ENCODE measurements around the gene VPS25.

The VPS25 gene

DNA sequence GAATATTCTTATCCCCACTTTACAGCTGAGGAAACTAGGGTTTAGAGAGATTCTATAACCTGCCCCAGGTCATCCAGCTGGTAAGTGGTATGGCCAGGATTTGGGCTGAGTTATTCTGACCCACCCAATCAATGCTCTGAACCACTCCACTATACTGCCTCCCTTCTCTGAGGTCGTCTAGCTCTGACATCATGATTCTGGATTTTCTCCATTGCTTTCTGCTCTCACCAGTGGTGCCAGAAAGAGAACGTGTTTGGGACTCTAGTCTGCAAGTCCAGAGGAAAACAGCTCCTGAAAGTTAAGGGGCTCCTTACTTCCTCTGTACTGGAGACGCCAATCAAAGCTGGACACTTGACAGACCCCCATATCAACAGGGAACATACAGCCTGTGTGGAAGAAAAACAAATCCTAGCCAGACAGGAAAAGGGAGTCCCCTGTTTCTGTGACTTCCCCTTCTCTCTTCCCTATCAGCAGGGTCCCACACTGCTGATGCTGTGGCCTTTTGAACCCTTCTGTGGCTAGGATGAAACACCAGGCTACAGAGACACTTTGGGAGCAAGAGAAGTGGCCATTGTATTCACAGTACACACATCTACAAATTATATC lies 22.4 kb upstream of the VPS25 start:
- Histone ChIP-seq H3K4me3 (ENCODE audit: low read length) (no peak overlapping the region), H4K5ac (ENCODE audit: low read length) (no peak overlapping the region), H3K23ac (ENCODE audit: low read length) (no peak overlapping the region), H3K9ac (ENCODE audit: low read length) (no peak overlapping the region), H3K18ac (ENCODE audit: low read length) (no peak overlapping the region), H3K4me1 (ENCODE audit: control insufficient read depth, low read depth, low read length) (no peaks in the 10 kb centered on the region), H3K79me1 (ENCODE audit: low read length) (no peaks in the 10 kb centered on the region), H2AK5ac (ENCODE audit: low read length) (no peak overlapping the region), H3K36me3 (ENCODE audit: control insufficient read depth, insufficient read depth, low read length) (no peaks in the 10 kb centered on the region), H3K4me2 (ENCODE audit: low read length) (no peak overlapping the region), H2BK120ac (ENCODE audit: low read depth, low read length) (no peak overlapping the region), H2BK15ac (replicated peaks; ENCODE audit: low read depth) (no peak overlapping the region), H3K27me3 (ENCODE audit: insufficient read depth, low read length, poor library complexity) (no peaks in the 10 kb centered on the region), H2BK5ac (ENCODE audit: low read length) (no peak overlapping the region), H4K8ac (ENCODE audit: low read depth, low read length) (no peak overlapping the region), H3K79me2 (ENCODE audit: control insufficient read depth, insufficient read depth, low read length) (no peaks in the 10 kb centered on the region), H3K27ac (ENCODE audit: low read depth, low read length) (no peak overlapping the region), H3K56ac (ENCODE audit: low read length) (no peak overlapping the region), H3K4ac (ENCODE audit: low read depth, low read length) (no peak overlapping the region)
- no CpG with 5 or more reads among the region's 3 CpGs for WGBS (ENCODE audit: extremely low coverage, insufficient coverage, low lambda C conversion rate)
- no peak for DNase-seq

DNA sequence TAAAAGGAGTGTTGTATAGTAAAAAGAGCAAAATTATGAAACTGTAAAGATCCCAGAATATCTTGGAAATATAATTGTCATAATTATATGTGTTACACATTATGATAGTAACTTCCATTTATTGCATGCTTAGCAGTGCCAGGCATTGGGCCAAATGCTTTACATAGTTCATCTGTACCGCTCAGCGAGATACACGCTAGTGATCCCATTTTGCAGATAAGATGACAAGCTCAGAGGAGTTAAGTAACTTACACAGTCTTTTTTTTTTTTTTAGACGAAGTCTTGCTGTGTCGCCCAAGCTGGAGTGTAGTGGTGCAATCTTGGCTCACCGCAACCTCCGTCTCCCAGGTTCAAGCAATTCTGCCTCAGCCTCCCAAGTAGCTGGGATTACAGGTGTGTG lies 21.6 kb upstream of the VPS25 start:
- H2BK5ac ChIP-seq (ENCODE audit: low read length): no peak overlapping the region
- WGBS (ENCODE audit: extremely low coverage, insufficient coverage, low lambda C conversion rate): no CpG with 5 or more reads among the region's 7 CpGs
- H4K5ac ChIP-seq (ENCODE audit: low read length): no peak overlapping the region
- DNase-seq: no peak
- H3K36me3 ChIP-seq (ENCODE audit: control insufficient read depth, insufficient read depth, low read length): no peaks in the 10 kb centered on the region
- no peak overlapping the region for H3K56ac ChIP-seq (ENCODE audit: low read length)
- no peak overlapping the region for H2BK15ac ChIP-seq (replicated peaks; ENCODE audit: low read depth)
- no peak overlapping the region for H2AK5ac ChIP-seq (ENCODE audit: low read length)
- H3K27me3 ChIP-seq (ENCODE audit: insufficient read depth, low read length, poor library complexity): no peaks in the 10 kb centered on the region
- no peaks in the 10 kb centered on the region for H3K79me1 ChIP-seq (ENCODE audit: low read length)
- H3K4me1 ChIP-seq (ENCODE audit: control insufficient read depth, low read depth, low read length): no peaks in the 10 kb centered on the region
- no peaks in the 10 kb centered on the region for H3K79me2 ChIP-seq (ENCODE audit: control insufficient read depth, insufficient read depth, low read length)
- no peak overlapping the region for H3K4ac ChIP-seq (ENCODE audit: low read depth, low read length)
- H4K8ac ChIP-seq (ENCODE audit: low read depth, low read length): no peak overlapping the region
- H3K4me3 ChIP-seq (ENCODE audit: low read length): no peak overlapping the region
- no peak overlapping the region for H3K23ac ChIP-seq (ENCODE audit: low read length)
- H3K18ac ChIP-seq (ENCODE audit: low read length): no peak overlapping the region
- no peak overlapping the region for H3K4me2 ChIP-seq (ENCODE audit: low read length)
- H2BK120ac ChIP-seq (ENCODE audit: low read depth, low read length): no peak overlapping the region
- H3K9ac ChIP-seq (ENCODE audit: low read length): no peak overlapping the region
- no peak overlapping the region for H3K27ac ChIP-seq (ENCODE audit: low read depth, low read length)

DNA sequence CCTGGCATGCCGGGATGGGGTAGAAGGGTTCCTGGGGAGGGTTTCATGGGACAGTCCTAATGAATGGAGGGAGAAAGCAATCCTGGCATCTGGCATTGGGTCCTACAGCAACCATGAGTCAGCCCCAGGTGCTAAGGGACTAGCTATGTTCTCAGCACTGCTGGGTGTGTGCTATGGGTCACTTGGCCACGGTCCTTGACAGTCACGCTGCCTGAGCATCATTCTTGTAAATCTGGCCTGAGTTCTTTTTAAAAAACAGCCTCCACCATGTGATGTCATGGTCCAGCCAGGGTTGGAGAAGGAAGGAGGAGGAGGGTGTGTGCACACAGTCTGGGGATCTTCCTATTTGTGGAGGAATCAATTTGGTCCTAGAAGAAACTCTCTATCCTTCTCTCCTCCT lies 18.5 kb upstream of the VPS25 start:
- no peak overlapping the region for H3K18ac ChIP-seq (ENCODE audit: low read length)
- no peaks in the 10 kb centered on the region for H3K4me1 ChIP-seq (ENCODE audit: control insufficient read depth, low read depth, low read length)
- WGBS (ENCODE audit: extremely low coverage, insufficient coverage, low lambda C conversion rate): no CpG with 5 or more reads among the region's 3 CpGs
- no peak overlapping the region for H2BK120ac ChIP-seq (ENCODE audit: low read depth, low read length)
- H3K23ac ChIP-seq (ENCODE audit: low read length): no peak overlapping the region
- no peaks in the 10 kb centered on the region for H3K79me1 ChIP-seq (ENCODE audit: low read length)
- no peak overlapping the region for H3K4ac ChIP-seq (ENCODE audit: low read depth, low read length)
- H2BK15ac ChIP-seq (replicated peaks; ENCODE audit: low read depth): no peak overlapping the region
- H2AK5ac ChIP-seq (ENCODE audit: low read length): no peak overlapping the region
- no peak overlapping the region for H3K4me3 ChIP-seq (ENCODE audit: low read length)
- no peak overlapping the region for H3K9ac ChIP-seq (ENCODE audit: low read length)
- H3K56ac ChIP-seq (ENCODE audit: low read length): no peak overlapping the region
- H3K27me3 ChIP-seq (ENCODE audit: insufficient read depth, low read length, poor library complexity): no peaks in the 10 kb centered on the region
- no peak overlapping the region for H4K8ac ChIP-seq (ENCODE audit: low read depth, low read length)
- no peak overlapping the region for H2BK5ac ChIP-seq (ENCODE audit: low read length)
- no peaks in the 10 kb centered on the region for H3K36me3 ChIP-seq (ENCODE audit: control insufficient read depth, insufficient read depth, low read length)
- H4K5ac ChIP-seq (ENCODE audit: low read length): no peak overlapping the region
- H3K79me2 ChIP-seq (ENCODE audit: control insufficient read depth, insufficient read depth, low read length): no peaks in the 10 kb centered on the region
- no peak for DNase-seq
- no peak overlapping the region for H3K4me2 ChIP-seq (ENCODE audit: low read length)
- H3K27ac ChIP-seq (ENCODE audit: low read depth, low read length): no peak overlapping the region

DNA sequence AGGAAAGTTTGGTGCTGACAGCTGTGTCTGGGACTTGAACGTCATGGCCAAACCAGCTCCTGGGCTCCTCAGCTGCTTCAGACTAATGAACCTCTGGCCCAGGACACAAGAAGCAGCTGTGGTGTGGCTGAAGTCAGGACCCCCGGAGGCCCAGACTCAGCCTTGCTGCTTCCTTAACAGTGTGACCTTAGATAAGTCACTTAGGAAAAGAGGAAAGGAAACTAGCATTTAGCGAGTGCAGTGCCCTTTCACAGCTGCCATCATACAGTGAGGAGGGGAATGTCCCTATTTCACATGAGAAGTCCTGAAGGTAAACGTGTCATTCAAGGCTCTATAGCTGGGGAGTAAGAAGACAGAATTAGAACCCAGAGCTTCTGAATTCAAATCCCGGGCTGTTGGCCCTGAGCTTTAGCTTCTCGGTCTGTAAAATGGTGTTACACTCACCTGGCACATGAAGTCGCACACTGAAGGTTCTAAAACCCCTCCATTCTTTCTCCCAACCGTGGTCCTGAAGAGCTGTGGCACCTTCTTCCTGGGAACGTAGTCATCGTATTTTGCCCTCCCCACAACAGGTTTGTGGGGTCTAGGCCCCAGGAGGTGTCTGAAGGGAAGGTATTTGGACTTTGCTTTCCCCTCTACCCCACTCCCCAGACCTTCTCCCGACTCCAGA lies 13.1 kb upstream of the VPS25 start:
- H3K18ac ChIP-seq (ENCODE audit: low read length): no peak overlapping the region
- no CpG with 5 or more reads among the region's 11 CpGs for WGBS (ENCODE audit: extremely low coverage, insufficient coverage, low lambda C conversion rate)
- H2BK15ac ChIP-seq (replicated peaks; ENCODE audit: low read depth): no peak overlapping the region
- H3K4me2 ChIP-seq (ENCODE audit: low read length): peak overlapping the region; percentile 75
- no peaks in the 10 kb centered on the region for H3K36me3 ChIP-seq (ENCODE audit: control insufficient read depth, insufficient read depth, low read length)
- no peaks in the 10 kb centered on the region for H3K27me3 ChIP-seq (ENCODE audit: insufficient read depth, low read length, poor library complexity)
- H2AK5ac ChIP-seq (ENCODE audit: low read length): no peak overlapping the region
- peaks cover 2% of the 10 kb centered on the region for H3K4me1 ChIP-seq (ENCODE audit: control insufficient read depth, low read depth, low read length)
- H3K79me2 ChIP-seq (ENCODE audit: control insufficient read depth, insufficient read depth, low read length): no peaks in the 10 kb centered on the region
- no peak overlapping the region for H4K5ac ChIP-seq (ENCODE audit: low read length)
- H2BK5ac ChIP-seq (ENCODE audit: low read length): no peak overlapping the region
- H3K23ac ChIP-seq (ENCODE audit: low read length): no peak overlapping the region
- no peaks in the 10 kb centered on the region for H3K79me1 ChIP-seq (ENCODE audit: low read length)
- peak overlapping the region; percentile 70 for H3K9ac ChIP-seq (ENCODE audit: low read length)
- H4K8ac ChIP-seq (ENCODE audit: low read depth, low read length): no peak overlapping the region
- H3K4me3 ChIP-seq (ENCODE audit: low read length): no peak overlapping the region
- H3K56ac ChIP-seq (ENCODE audit: low read length): peak overlapping the region; percentile 85
- no peak overlapping the region for H3K4ac ChIP-seq (ENCODE audit: low read depth, low read length)
- no peak overlapping the region for H3K27ac ChIP-seq (ENCODE audit: low read depth, low read length)
- DNase-seq: peak; percentile 16
- no peak overlapping the region for H2BK120ac ChIP-seq (ENCODE audit: low read depth, low read length)

DNA sequence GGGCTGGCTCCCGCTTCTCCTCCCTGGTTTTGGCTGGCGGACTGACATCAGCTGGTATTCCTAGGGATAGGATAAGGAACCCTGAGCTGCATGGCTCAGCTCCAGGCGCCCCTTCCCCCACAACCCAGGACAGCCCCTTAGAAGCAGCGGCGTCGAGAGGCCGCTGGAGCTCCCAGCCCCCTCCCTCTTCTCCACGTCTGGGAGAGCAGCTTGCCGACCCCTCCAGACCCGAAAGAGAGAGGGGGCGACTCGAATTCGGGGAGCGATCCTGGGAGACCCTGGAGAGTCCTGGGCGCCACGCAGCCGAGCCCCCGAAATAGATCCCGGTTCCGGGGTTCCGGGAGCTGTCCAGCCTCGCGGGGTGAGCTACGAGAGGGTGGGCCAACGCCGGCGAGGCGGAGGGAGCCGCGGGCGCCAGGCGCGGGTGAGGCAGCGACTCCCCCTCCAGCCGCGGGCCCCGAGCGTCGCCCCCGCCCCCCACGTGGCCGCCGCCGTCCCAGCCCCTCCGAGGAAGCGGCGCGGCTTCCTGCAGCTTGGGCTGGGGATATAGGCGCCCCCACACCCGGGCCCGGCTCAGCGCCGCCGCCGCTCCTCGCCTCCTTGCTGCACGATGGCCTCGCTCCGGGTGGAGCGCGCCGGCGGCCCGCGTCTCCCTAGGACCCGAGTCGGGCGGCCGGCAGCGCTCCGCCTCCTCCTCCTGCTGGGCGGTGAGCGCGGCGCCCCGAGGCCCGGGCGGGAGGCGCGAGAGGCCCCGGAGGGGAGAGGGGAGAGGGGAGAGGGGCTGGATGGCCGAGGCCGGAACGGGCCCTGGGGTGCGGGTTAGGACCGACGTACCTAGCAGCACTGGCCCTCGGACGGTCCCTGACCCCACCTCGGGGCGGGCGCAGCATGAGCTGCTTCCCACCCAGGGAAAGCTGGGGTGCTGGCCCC lies 12.3 kb upstream of the VPS25 start, which contains the start of gene RAMP2:
Gene RAMP2 (plus strand): TSS at position 576 of the 930 bp plus-strand sequence. CDS start 35 bp downstream, at position 611.
- Histone ChIP-seq H2BK15ac (replicated peaks; ENCODE audit: low read depth) (no peak within 1 kb of the TSS), H3K4me3 (ENCODE audit: low read length) (peak within 1 kb of the TSS; percentile 37), H2AK5ac (ENCODE audit: low read length) (peak within 1 kb of the TSS; percentile 65), H3K23ac (ENCODE audit: low read length) (no peak within 1 kb of the TSS), H4K8ac (ENCODE audit: low read depth, low read length) (no peak within 1 kb of the TSS), H3K79me1 (ENCODE audit: low read length) (no peaks in the 10 kb centered on the region), H3K4me1 (ENCODE audit: control insufficient read depth, low read depth, low read length) (peaks cover 2% of the 10 kb centered on the region), H2BK120ac (ENCODE audit: low read depth, low read length) (no peak within 1 kb of the TSS), H3K79me2 (ENCODE audit: control insufficient read depth, insufficient read depth, low read length) (no peaks in the 10 kb centered on the region), H3K56ac (ENCODE audit: low read length) (peak within 1 kb of the TSS; percentile 85), H3K4ac (ENCODE audit: low read depth, low read length) (peak within 1 kb of the TSS; percentile 8), H3K36me3 (ENCODE audit: control insufficient read depth, insufficient read depth, low read length) (no peaks in the 10 kb centered on the region), H3K27me3 (ENCODE audit: insufficient read depth, low read length, poor library complexity) (no peaks in the 10 kb centered on the region), H4K5ac (ENCODE audit: low read length) (no peak within 1 kb of the TSS), H3K27ac (ENCODE audit: low read depth, low read length) (no peak within 1 kb of the TSS), H3K18ac (ENCODE audit: low read length) (peak within 1 kb of the TSS; percentile 22), H3K4me2 (ENCODE audit: low read length) (peak within 1 kb of the TSS; percentile 75), H2BK5ac (ENCODE audit: low read length) (no peak within 1 kb of the TSS), H3K9ac (ENCODE audit: low read length) (peak within 1 kb of the TSS; percentile 70)
- no CpG with 5 or more reads among the region's 92 CpGs for WGBS (ENCODE audit: extremely low coverage, insufficient coverage, low lambda C conversion rate)
- DNase-seq: peak; percentile 69

Data from mesendoderm (in vitro differentiated cells).